OCI-M1 (cell line): ENCODE data around the gene GCH1.
"Not testable (repeated sequence)": the region's sequence is repeated elsewhere in the genome, so short reads cannot be mapped to it uniquely, and the experiment has no call there.

Experiments
- DNase-seq: peaks from one replicate; lab custom pipeline; 2025; lab: John Stamatoyannopoulos, UW

The GCH1 gene

DNA sequence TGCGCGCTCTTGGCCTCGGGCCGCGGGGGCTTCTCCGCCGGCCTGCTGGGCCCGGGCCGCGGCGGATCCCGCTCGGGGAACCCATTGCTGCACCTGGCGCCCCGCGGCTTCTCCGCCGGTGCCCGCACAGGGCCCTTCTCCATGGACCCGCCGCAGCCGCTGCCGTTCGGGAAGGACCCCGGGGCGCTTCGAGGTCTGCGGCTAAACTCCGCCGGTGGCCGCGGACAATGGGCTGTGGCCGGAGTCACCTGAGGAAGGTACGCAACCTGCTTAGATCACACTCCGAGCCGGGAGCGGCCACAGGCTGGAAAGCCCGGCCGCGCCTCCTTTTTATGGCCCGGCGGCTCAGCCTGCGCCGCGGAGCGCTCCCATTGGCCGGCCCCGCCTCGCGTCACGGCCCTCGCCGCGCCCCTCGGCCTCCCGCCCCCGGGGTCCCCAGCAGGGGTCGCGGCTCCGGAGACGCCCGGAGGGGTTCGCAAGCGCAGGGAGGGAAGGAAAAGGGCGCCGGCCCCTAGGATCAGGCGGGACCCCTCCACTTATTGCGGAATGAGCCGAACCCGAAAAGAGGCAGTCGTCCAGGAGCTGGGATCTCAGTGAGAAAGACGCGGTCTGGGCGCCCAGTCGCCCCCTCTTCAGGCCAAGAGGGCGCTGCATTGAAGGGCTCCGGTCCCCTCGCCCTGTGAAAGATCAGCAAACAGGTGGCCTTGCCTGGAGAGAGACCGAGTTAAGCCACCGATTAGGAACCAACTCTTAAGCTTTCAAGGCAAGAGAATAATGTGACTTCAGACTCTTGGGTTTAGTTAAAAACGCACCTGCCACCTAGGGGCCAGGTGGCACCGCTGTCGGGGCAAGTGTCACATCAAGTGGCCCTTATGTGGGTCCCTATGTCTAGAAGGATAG, at the start of gene GCH1:
Gene GCH1, minus strand, starts transcription at position 306 of the 900 bp plus-strand sequence. Its CDS starts 163 bp downstream, at position 143.
- DNase-seq: peak; percentile 71

DNA sequence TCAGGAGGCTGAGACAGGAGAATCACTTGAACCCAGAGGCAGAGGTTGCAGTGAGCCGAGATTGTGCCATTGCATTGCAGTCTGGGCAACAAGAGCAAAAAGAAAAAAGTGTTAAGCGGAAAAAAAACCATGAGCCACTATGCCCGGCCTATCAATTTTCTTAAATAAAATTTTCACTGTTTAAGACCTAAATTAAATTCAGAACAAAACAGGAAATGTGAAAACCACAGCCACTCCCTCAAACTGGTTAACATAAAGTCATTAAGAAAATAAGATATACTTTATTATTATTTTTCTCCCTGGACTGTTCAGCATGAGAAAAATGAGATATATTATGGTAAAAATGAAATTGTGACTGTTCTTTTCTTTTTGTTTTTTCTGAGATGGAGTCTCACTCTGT, 44.6 kb upstream of the GCH1 start:
- no peak for DNase-seq

- DNase-seq: no peak
Observed at GRCh38 chr14:54946500-54946899, 43.9 kb upstream of the GCH1 start.

DNA sequence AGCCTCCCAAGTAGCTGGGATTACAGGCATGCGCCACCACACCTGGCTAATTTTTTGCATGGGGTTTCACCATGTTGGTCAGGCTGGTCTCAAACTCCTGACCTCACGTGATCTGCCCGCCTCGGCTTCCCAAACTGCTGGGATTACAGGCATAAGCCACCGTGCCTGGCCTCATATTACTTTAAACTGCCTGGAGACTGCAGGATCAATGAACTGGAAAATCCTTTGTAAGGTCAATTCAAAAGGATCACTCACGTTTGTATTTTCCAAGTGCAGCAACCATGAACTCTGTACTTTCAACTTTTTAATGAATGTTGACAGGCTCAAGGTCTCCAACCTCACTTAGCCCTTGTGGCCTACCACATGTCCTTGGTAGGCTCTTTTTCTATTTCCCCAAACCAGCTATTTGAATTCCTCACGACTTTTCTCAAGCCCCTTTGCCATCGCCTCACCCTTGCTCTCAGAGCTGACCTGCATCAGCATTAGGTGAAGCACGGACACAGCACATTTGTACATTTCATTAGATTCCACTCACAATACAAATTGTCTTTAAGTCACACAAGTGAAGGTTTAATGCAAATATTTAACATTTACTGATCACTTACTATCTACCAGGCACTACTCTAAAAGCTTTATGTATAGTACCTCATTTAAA, 42.2 kb upstream of the GCH1 start:
- no peak for DNase-seq

GRCh38 chr14:54942913-54943312, 40.3 kb upstream of the GCH1 start:
- no peak for DNase-seq

GRCh38 chr14:54936816-54937215, 34.2 kb upstream of the GCH1 start:
- DNase-seq: peak; percentile 65

GRCh38 chr14:54935958-54936357, 33.3 kb upstream of the GCH1 start:
- DNase-seq: no peak

DNA sequence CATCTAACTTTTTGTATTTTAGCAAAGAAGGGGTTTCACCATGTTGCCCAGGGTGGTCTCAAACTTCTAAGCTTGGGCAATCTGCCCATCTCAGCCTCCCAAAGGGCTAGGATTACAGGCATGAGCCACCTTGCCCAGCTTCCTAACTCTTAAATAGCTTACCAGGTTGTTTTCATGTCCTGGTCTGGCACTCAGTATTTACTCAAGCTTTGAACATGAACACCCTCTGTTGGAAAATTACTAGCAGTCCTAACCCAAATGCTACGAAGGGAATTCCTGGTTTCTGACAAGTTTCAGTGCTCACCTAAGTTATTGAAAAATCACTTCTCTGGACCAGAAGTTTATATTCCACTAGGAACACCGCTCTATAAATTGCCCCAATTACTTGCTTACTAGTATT, 32.5 kb upstream of the GCH1 start:
- no peak for DNase-seq

DNA sequence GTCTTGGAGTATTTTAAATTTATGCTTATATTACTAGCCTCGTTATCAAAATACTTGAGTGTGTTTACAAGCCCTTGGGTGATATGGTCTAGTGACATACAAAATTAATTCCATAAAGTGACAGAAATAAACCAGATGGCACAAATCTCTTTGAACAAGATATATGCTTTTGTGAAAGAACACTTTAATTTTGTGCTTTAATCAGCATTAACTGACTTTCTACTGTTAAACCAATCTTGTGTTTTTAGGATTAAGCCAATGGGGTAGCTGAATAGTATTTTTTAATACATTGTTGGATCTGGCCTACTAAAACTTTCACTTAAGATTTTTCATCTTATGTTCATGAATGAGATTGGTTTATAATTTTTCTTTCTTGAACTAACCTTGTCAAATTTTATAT, 30.4 kb upstream of the GCH1 start:
- DNase-seq: no peak

- DNase-seq: no peak
Observed at GRCh38 chr14:54931598-54932340, 29.1 kb upstream of the GCH1 start.

DNA sequence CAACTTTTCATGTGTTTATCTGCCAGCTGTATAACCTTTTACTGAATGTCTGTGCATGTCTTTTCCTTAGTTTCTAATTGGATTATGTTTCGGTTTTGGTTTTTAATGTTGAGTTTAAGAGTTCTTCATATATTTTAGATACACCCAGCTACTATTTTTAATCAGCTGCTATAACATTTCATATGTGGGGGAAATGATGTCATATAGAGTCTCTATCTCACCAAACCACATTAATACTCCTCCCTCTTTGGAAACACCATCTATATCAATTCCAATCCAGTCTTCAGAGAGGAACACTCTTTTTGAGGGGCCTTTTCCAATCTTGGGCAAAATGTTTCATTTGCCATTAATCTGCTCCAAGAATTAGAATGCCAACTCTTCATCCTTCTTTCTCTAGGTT, 28.5 kb upstream of the GCH1 start:
- DNase-seq: peak; percentile 34

DNA sequence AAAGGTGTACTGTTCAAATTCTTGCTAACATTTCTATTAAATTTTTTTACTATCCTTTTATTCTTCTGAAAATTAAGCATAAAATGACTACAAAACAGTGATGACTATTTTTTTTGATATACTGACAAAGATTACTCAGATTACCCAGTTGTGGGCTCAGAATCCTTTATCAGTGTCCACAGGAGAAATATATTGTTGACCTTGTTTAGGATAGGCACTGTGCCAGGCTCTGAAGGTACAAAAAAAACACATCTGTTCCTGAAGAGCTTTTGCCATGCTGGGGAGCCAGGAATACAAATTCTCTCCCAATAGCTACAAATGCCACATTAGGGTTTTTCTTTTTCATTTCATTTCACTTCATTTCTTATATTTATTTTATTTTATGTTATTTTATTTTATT, 26.9 kb upstream of the GCH1 start:
- DNase-seq: peak; percentile 5

DNA sequence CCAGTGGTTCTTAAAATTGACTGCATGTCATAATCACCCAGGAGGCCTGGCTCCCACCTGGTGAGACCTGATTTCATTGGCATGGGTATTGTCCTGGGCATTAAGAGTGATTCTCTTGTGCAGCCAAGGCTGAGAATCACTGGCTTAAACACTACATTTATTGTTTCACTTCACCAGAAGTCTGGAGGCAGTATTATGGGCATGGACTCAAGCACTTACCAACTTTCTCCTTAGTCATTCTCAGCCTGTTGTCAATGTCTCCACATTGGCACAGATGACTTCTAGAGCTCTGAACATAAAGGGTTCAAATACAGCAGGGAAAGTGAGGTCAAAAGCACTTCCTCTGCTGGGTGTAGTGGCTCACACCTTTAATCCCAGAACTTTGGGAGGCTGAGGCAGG, 25.6 kb upstream of the GCH1 start:
- no peak for DNase-seq

- no peak for DNase-seq
Observed at GRCh38 chr14:54927551-54927950, 24.9 kb upstream of the GCH1 start.

- not testable (repeated sequence) for DNase-seq
Observed at GRCh38 chr14:54926570-54926969, 23.9 kb upstream of the GCH1 start.

DNA sequence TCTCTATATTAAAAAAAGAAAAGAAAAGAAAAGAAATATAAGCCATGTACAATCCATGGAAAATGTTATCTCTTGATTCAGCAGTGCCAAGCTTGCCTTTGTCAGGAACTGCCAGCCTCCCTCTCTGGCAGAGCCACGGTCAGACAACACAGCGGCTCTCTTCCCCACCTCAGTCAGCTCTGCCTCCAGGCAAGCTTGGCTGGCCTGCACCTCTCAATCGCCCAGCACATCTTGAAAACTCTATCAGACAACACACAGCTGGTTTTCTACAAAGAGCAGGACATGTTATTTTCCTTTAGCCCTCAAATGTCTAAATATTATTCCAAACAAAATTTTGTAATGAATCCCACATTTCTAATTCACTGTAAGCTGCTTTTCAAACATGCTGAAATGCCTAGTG, 20.0 kb upstream of the GCH1 start:
- DNase-seq: no peak

DNA sequence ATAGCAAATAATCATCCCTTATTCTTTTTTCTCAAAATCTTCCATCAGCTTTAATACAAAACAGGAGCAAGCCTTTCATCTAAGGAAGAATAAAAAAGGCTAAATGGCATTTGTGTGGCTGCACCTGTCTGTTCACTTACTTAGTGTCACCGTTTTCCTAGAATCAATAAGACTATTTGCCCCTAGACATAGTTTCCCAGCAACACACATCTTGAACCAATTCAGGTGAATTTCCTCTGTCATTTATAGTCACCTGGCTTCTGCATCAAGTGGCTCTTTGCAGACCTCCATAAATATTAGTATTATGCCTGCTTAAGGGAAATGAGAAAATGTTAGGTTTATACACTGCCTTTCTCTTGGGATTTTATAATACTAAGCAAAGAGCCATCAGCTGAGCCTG, 17.4 kb upstream of the GCH1 start:
- DNase-seq: no peak

- no peak for DNase-seq
Observed at GRCh38 chr14:54919330-54919729, 16.7 kb upstream of the GCH1 start.

DNA sequence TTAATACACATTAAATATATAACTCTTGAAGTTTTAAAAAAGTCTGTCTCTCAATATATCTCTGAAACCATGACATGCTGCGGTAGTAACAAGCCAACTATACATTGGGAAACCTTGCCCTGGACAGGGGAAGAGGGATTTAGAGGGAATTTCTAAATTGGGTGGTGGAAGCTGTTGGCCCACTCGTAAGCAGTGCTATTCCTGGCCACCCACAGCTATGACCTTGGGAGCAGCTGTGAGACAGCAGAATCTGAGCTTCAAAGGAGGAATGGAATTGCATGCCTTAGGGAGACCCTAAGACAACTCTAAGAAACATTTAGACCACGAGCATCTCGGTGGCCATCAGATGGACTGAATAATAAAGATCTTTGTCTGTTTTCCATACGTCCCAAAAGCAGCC, 15.8 kb upstream of the GCH1 start:
- DNase-seq: no peak

DNA sequence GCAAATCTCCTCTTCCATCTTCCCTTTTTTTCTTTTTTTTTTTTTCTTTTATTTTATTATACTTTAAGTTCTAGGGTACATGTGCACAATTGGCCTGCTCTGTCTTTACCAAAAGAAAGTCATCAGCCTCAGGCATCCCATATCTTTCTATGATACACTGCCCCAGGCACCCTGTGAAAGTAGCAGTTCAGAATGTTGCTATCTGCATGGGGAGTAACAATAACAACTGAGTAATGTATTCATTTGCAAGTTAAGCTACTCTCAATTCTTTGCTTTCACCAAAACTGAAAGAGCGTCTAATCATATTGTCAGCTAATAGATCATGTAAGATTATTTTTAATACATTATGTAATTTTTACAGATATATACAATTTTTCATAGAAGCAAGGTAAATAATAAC, 13.5 kb upstream of the GCH1 start:
- no peak for DNase-seq

DNA sequence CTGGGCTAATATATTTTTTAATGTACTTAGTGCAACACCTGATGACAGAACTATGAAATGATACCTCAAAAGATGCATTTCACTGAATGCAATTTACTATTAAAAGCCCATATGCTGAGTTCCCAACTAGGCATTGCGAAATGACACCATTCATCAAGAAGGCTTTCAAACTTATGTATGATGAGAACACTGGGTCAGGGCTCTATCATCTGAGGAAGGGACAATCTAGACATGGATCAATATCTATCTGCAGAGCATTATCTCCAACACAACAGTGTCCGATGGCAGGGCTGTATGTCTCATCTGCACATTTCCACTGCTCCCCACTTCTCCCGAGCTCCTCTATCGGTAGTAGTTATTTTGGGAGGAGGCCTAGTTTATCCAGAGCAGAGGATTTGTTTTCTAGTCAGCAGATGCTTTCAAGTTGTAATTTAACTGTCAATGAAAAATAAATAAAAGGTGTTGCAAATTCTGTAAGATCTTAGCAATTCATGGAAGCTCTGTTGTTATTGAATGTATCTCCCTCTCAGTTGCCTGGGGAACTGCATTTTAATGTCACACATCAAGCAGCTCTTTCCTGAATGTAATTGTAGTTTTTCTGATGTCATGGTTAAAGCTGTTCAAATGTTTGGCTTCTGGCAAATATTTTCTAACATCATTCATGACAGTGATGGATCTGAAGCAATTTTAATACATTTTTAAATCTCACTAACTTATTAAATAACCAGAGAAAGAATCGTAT, 7.4 kb upstream of the GCH1 start:
- no peak for DNase-seq

- DNase-seq: not testable (repeated sequence)
Observed at GRCh38 chr14:54908973-54909372, 6.3 kb upstream of the GCH1 start.
